ENCODE measurements around the gene ADARB2.

ADARB2 gene

GRCh38 chr10:1579671-1580070 lies 157.7 kb downstream of the ADARB2 start:
- DNase-seq: no peak

GRCh38 chr10:1579141-1579491 lies 158.2 kb downstream of the ADARB2 start:
- DNase-seq: no peak

GRCh38 chr10:1578392-1579140 lies 158.8 kb downstream of the ADARB2 start:
- DNase-seq: no peak

- DNase-seq: no peak
Observed at GRCh38 chr10:1577945-1578344, 159.4 kb downstream of the ADARB2 start.

DNA sequence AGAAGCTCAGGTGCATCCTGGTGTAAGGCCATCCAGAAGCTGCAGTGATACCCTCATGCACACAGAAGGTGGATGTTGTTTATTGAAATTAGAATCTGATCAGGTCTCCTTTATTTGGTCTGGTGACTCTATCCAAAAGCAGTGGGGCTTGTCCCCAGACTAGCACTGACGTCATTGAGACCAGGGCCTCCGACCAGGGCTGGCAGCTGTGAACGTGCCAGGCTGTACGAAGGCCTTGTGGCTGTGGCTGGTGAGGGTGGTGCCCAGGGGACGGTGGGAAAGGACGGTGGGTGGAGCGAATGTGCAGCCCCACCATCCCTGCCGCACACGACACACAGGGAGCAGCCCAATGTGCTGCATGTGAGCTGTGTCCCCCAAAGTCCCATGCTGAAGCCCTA lies 160.0 kb downstream of the ADARB2 start:
- no peak for DNase-seq

DNA sequence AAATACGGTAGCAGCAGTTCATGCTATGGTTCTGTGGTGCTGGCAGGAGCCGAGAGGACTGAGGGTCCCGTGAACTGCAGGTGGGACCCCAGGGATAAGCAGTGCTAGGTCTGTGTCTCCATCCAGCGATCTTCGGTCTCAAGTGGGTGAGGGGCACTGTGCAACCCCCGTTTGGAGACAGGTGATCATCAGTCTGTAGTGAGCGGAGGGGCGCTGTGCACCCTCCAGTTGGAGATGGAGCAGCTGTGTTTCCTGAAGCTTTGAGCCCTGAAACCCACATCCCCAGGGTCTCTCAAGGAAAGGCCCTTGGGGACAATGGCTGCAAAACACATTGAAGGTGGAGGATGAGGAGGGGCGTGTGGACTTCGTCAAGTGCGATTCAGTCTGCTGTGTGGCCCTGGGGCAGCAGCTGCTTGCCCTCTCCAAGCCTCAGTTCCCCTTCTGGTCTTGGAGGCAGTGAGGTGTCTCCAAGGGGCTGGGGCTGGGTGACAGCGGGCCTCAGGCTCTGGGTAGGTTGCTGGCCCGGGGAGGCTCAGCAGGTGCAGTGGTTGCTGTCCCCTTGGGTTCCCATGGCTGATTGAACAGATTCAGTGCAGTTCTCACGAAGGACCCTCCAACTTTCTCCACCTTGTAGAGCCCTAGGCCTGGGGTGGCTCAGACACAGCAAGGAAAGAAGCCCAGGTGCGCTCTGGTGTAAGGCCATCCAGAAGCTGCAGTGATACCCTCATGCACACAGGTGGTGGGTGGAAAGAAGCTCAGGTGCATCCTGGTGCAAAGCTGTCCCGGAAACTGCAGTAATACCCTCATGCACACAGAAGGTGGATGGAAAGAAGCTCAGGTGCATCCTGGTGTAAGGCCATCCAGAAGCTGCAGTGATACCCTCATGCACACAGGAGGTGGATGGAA lies 160.6 kb downstream of the ADARB2 start:
- DNase-seq: no peak

DNA sequence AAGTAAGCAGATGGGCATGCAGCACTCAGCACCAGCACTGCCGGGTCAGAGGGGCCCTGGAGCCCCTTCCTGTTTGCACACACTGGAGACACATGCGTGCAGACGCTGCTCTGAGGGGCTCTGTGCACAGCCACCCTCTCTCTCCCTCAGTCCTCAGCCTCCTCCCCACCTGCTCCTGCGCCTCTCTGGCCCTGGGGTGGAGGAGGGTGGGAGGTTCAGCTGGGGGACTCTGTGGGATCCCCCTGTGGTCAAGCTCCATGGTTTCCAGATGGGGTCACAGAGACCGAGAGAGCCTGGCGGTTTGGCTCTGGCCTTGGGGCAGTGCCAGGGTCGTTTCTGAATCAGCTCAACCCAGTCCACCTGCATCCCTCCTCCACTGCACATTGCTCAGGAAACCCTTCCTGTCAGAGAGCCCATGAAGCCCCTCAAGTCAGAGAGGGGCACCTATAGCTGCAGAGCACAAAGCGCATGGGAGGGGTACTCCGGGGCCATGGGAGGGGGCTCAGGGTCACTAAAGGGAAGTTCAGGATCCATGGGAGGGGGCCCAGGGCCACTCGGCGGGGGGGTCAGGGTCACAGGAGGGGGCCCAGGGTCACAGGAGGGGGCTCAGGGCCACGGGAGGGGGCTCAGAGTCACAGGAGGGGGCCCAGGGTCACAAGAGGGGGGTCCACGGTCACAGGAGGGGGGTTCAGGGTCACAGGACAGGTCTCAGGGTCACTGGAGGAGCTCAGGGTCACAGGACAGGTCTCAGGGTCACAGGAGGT lies 161.7 kb downstream of the ADARB2 start:
- no peak for DNase-seq

- DNase-seq: no peak
Observed at GRCh38 chr10:1574719-1575118, 162.6 kb downstream of the ADARB2 start.

GRCh38 chr10:1573981-1574380 lies 163.3 kb downstream of the ADARB2 start:
- DNase-seq: no peak

DNA sequence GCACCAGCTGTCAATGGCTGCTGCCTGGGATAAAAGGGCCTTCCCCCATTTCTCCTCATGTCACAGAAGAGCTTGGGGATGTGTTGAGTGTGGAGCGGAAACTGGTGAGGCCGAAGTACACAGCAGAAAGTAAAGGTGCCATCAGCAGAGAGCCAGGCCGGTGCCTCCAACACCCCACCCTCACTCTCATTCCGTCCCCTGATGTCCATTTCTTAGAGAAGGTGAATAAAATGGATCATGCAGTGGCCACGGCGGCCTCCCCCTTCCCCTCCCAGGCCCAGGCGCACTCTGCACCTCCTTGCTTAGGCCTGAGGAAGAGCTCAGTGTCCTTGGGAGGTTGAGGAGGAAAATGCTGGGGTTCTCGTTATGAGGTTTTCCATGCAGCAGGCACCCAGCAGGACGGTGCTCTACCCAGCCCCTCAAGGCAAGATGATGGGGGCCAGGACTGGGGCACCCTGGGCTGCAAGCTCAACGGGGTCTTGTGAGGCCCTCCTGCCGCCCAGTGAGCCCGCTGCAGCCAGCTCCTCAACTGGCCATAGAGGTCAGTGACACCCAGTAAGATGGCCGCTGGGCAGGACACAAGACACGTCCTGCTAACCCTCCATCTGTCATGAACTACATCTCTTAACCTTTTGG lies 163.9 kb downstream of the ADARB2 start:
- no peak for DNase-seq

- DNase-seq: no peak
Observed at GRCh38 chr10:1572519-1573333, 164.6 kb downstream of the ADARB2 start.

GRCh38 chr10:1571587-1572237 lies 165.6 kb downstream of the ADARB2 start:
- no peak for DNase-seq

DNA sequence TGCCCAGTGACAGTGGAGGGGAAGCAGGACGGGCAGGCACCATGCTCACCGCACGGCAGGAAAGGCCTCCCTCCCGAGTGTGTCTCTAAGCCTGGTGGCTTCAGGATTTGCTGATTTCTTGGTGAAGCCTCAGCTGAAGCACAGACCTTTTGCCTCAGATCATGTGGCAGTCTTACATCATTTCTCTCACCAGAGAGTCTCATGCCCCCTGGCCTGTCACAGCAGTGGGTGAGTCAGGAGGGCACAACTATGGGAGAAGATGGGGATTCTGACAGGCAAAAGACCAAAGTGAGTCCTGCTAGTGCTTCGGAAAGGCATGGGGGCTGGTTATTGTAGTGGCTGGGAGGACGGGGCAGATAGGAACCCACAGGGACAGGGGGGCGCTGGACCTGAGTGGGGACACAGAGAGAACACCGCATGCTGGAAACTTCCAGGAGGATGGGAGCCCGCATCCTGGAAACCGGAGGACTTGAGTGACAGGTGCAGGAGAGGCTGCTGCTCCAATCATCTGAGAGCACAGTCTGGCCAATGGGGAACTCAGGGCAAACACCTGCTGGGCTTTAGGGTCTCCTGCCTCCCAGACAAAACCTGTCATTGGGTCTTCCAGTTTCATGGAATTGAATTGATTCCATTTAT lies 166.8 kb downstream of the ADARB2 start:
- DNase-seq: no peak

GRCh38 chr10:1569208-1569607 lies 168.1 kb downstream of the ADARB2 start:
- DNase-seq: no peak

- no peak for DNase-seq
Observed at GRCh38 chr10:1567742-1568495, 169.4 kb downstream of the ADARB2 start.

GRCh38 chr10:1567152-1567551 lies 170.2 kb downstream of the ADARB2 start:
- DNase-seq: no peak

DNA sequence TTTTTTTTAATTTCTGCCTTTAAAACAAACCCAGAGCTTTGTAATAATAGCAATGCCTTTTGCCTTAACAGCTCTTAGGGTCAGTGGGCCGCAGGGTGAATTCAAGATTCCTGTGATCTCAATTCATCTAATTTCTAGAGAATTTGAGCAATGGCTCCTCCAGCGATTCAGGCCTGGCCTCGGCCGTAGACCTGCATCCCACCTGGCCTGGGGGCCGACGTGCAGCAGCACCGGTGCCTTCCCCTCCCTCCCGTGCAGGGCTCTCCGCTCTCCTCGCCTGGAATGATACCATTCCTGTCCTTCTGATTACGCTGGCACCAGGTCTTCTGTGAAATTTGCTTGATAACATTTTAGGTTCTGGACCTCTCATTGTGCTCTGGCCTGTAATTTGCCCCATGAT lies 172.5 kb downstream of the ADARB2 start:
- no peak for DNase-seq

- DNase-seq: no peak
Observed at GRCh38 chr10:1563028-1563427, 174.3 kb downstream of the ADARB2 start.

- DNase-seq: no peak
Observed at GRCh38 chr10:1561731-1562337, 175.5 kb downstream of the ADARB2 start.

Measured in suppressor macrophage treated with lipopolysaccharide for 1 hour (primary cell).